Neural cell (in vitro differentiated cells): Measurements from ENCODE around the gene ATP5ME. TPM values are rescaled to one million over a fixed set of nuclear protein-coding genes. Genes with fewer than 3 reads are reported as not detected.
"Not testable (repeated sequence)": the region's sequence is repeated elsewhere in the genome, so short reads cannot be mapped to it uniquely, and the experiment has no call there.

Source experiments
- H2AFZ ChIP-seq: fragments of 200-600, 300-800 bp; sonication (generic), shearing (Covaris generic); 2 replicates; pipeline ENCODE4 v1.6.0; 2014; ENCODE audit warnings: low read depth, mild to moderate bottlenecking, antibody characterized with exemption, low read length, moderate library complexity
- H3F3A ChIP-seq: fragments of 200-600 bp; shearing (Covaris generic); 2 replicates; pipeline ENCODE4 v1.6.1; 2016; ENCODE audit warnings: mild to moderate bottlenecking, moderate library complexity, mixed read lengths, antibody characterized with exemption, low read length; ENCODE audit not compliant: insufficient read depth, poor library complexity, severe bottlenecking
- H3K27ac ChIP-seq: fragments of 200-600, 300-800 bp; sonication (generic), shearing (Covaris generic); 2 replicates; pipeline ENCODE4 v1.5.1; 2014; ENCODE audit warnings: mild to moderate bottlenecking, low read length, moderate library complexity
- H3K27me3 ChIP-seq: fragments of 300-800, 200-600 bp; sonication (generic), shearing (Covaris generic); 2 replicates; pipeline ENCODE4 v1.6.0; 2014; ENCODE audit warnings: mild to moderate bottlenecking, low read depth, low read length, moderate library complexity; ENCODE audit not compliant: insufficient read depth
- H3K36me3 ChIP-seq: fragments of 300-800, 200-600 bp; sonication (generic), shearing (Covaris generic); 2 replicates; pipeline ENCODE4 v1.5.1; 2014; ENCODE audit warnings: mild to moderate bottlenecking, antibody characterized with exemption, low read length, moderate library complexity; ENCODE audit not compliant: insufficient read depth
- H3K4me2 ChIP-seq: fragments of 300-800, 200-600 bp; sonication (generic), shearing (Covaris generic); 2 replicates; pipeline ENCODE4 v1.6.0; 2014; ENCODE audit warnings: mild to moderate bottlenecking, low read length
- H3K4me3 ChIP-seq: fragments of 300-800, 200-600 bp; sonication (generic), shearing (Covaris generic); 2 replicates; pipeline ENCODE4 v1.5.1; 2014; ENCODE audit warnings: mild to moderate bottlenecking, low read length, moderate library complexity
- H3K79me2 ChIP-seq: fragments of 200-600 bp; shearing (Covaris generic); replicated peaks from 2 replicates; pipeline ENCODE4 v1.6.0; 2014; ENCODE audit warnings: mild to moderate bottlenecking, low read length, moderate library complexity; ENCODE audit not compliant: insufficient read depth
- H3K9ac ChIP-seq: fragments of 300-800, 200-600 bp; sonication (generic), shearing (Covaris generic); 2 replicates; pipeline ENCODE4 v1.6.1; 2016; ENCODE audit warnings: mild to moderate bottlenecking, low read length, mixed read lengths
- H3K9me2 ChIP-seq: fragments of 200-600 bp; shearing (Covaris generic); 2 replicates; pipeline ENCODE4 v1.6.1; 2016; ENCODE audit warnings: mild to moderate bottlenecking, low read length, mixed read lengths; ENCODE audit not compliant: insufficient read depth
- H3K9me3 ChIP-seq: fragments of 200-600, 300-800 bp; sonication (generic), shearing (Covaris generic); 2 replicates; pipeline ENCODE4 v1.6.1; 2016; ENCODE audit warnings: mild to moderate bottlenecking, mixed run types, low read length, moderate library complexity, mixed read lengths
- H4K20me1 ChIP-seq: fragments of 200-600 bp; shearing (Covaris generic); 2 replicates; pipeline ENCODE4 v1.6.1; 2016; ENCODE audit warnings: mild to moderate bottlenecking, mixed run types; ENCODE audit not compliant: insufficient read depth
- EP300 ChIP-seq: fragments of 450-650 bp; conservative IDR thresholded peaks from 2 replicates; pipeline ENCODE4 v1.6.1; 2014; ENCODE audit warnings: antibody characterized with exemption, mild to moderate bottlenecking, moderate library complexity; ENCODE audit not compliant: poor library complexity, severe bottlenecking
- EZH2 ChIP-seq: fragments of 200-600, 300-800 bp; shearing (Covaris generic), sonication (generic); IDR thresholded peaks from 2 replicates; pipeline ENCODE4 v1.6.1; 2014; ENCODE audit warnings: antibody characterized with exemption, low read length, borderline replicate concordance, mild to moderate bottlenecking; ENCODE audit not compliant: insufficient read depth, poor library complexity, severe bottlenecking
- MXI1 ChIP-seq: fragments of 450-650 bp; conservative IDR thresholded peaks from 2 replicates; pipeline ENCODE4 v1.6.1; 2014; ENCODE audit warnings: antibody characterized with exemption, mild to moderate bottlenecking; ENCODE audit not compliant: poor library complexity, severe bottlenecking
- POLR2AphosphoS5 ChIP-seq: IDR thresholded peaks from 2 replicates; pipeline ENCODE4 v1.6.1; 2012
- RAD21 ChIP-seq: fragments of 450-650 bp; conservative IDR thresholded peaks from 2 replicates; pipeline ENCODE4 v1.6.1; 2014; ENCODE audit warnings: antibody characterized with exemption, mild to moderate bottlenecking, moderate library complexity
- SMC3 ChIP-seq: fragments of 450-650 bp; conservative IDR thresholded peaks from 2 replicates; pipeline ENCODE4 v1.6.1; 2014; ENCODE audit warnings: antibody characterized with exemption, mild to moderate bottlenecking, moderate library complexity; ENCODE audit not compliant: poor library complexity
- TAF1 ChIP-seq: IDR thresholded peaks from 2 replicates; pipeline ENCODE4 v1.6.1; 2012; ENCODE audit warnings: low read depth
- polyA plus RNA-seq: library from polyadenylated mRNA; depleted of rRNA; stranded (reverse); fragments of >200 nt; gene quantifications from 2 replicates; pipeline ENCODE4 v1.2.3, GENCODE V29; 2014
- TF ChIP-seq, protein P1 (sequence below): fragments of 450-650 bp; IDR thresholded peaks from 2 replicates; pipeline ENCODE4 v1.5.1; 2014; ENCODE audit warnings: antibody characterized with exemption, mild to moderate bottlenecking, moderate library complexity; ENCODE audit not compliant: poor library complexity, severe bottlenecking
- TF ChIP-seq, protein P2 (sequence below): IDR thresholded peaks from 2 replicates; pipeline ENCODE4 v1.6.1; 2012; ENCODE audit warnings: borderline replicate concordance

Gene ATP5ME
- polyA plus RNA-seq, 1 donor from 2014 or later, result 156 TPM

DNA sequence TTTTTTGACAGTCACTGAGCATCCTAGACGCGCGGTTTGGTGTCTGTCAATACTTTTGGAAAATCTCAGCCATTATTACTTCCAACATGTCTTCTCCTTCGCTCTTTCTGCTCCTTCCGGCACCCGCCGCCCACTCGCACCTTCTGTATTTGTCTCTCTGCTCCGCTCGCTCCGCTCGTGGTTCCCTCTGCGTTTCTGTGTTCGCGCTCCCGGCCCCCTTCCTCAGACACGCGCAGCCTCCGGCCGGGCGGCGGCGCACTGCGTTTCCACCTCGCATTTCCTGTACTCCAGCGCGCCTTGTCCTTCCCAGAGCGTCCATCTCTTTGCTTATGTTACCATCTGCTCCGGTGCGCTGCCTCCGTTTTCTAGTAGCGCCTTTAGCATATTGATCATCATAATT is 27.6 kb downstream of the ATP5ME start:
- Histone ChIP-seq H3K4me3 (no peak overlapping the region), H3K79me2 (no peaks in the 10 kb centered on the region), H3F3A (no peaks in the 10 kb centered on the region), H3K4me2 (no peak overlapping the region), H4K20me1 (no peaks in the 10 kb centered on the region), H3K9me3 (no peaks in the 10 kb centered on the region), H3K9ac (no peak overlapping the region), H3K27me3 (no peaks in the 10 kb centered on the region), H2AFZ (no peak overlapping the region), H3K27ac (no peak overlapping the region), H3K9me2 (no peaks in the 10 kb centered on the region), H3K36me3 (no peaks in the 10 kb centered on the region)
- TF ChIP-seq RAD21, result no peak
- no peak for TF ChIP-seq POLR2AphosphoS5
- TF ChIP-seq EP300, result no peak
- no peak for TF ChIP-seq SMC3
- TF ChIP-seq, protein P1, sequence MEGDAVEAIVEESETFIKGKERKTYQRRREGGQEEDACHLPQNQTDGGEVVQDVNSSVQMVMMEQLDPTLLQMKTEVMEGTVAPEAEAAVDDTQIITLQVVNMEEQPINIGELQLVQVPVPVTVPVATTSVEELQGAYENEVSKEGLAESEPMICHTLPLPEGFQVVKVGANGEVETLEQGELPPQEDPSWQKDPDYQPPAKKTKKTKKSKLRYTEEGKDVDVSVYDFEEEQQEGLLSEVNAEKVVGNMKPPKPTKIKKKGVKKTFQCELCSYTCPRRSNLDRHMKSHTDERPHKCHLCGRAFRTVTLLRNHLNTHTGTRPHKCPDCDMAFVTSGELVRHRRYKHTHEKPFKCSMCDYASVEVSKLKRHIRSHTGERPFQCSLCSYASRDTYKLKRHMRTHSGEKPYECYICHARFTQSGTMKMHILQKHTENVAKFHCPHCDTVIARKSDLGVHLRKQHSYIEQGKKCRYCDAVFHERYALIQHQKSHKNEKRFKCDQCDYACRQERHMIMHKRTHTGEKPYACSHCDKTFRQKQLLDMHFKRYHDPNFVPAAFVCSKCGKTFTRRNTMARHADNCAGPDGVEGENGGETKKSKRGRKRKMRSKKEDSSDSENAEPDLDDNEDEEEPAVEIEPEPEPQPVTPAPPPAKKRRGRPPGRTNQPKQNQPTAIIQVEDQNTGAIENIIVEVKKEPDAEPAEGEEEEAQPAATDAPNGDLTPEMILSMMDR, result no peak
- TF ChIP-seq MXI1, result no peak
- no peak for TF ChIP-seq TAF1
- no peak for TF ChIP-seq EZH2
- TF ChIP-seq, protein P2, sequence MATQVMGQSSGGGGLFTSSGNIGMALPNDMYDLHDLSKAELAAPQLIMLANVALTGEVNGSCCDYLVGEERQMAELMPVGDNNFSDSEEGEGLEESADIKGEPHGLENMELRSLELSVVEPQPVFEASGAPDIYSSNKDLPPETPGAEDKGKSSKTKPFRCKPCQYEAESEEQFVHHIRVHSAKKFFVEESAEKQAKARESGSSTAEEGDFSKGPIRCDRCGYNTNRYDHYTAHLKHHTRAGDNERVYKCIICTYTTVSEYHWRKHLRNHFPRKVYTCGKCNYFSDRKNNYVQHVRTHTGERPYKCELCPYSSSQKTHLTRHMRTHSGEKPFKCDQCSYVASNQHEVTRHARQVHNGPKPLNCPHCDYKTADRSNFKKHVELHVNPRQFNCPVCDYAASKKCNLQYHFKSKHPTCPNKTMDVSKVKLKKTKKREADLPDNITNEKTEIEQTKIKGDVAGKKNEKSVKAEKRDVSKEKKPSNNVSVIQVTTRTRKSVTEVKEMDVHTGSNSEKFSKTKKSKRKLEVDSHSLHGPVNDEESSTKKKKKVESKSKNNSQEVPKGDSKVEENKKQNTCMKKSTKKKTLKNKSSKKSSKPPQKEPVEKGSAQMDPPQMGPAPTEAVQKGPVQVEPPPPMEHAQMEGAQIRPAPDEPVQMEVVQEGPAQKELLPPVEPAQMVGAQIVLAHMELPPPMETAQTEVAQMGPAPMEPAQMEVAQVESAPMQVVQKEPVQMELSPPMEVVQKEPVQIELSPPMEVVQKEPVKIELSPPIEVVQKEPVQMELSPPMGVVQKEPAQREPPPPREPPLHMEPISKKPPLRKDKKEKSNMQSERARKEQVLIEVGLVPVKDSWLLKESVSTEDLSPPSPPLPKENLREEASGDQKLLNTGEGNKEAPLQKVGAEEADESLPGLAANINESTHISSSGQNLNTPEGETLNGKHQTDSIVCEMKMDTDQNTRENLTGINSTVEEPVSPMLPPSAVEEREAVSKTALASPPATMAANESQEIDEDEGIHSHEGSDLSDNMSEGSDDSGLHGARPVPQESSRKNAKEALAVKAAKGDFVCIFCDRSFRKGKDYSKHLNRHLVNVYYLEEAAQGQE, result no peak

DNA sequence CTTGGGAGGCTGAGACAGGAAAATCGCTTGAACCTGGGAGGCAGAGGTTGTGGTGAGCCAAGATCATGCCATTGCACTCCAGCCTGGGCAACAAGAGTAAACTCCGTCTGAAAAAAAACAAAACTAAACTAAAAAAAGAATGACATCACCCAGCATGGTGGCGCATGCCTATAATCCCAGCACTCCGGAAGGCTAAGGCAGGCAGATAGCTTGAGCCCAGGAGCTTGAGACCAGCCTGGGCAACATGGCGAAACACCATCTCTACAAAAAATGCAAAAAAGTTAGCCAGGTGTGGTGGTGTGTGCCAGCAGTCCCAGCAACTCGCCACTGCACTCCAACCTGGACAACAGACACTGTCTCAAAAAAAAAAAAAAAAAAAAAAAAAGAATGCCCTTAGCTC is 31.7 kb downstream of the ATP5ME start:
- H3F3A ChIP-seq, H3K9ac ChIP-seq, H3K27ac ChIP-seq, H3K9me2 ChIP-seq, H3K36me3 ChIP-seq, H3K79me2 ChIP-seq, H3K4me2 ChIP-seq, H3K9me3 ChIP-seq, H3K27me3 ChIP-seq, H4K20me1 ChIP-seq, H3K4me3 ChIP-seq, H2AFZ ChIP-seq: not testable (repeated sequence)
